ENCODE results near the gene TWIST2.

TWIST2 gene

DNA sequence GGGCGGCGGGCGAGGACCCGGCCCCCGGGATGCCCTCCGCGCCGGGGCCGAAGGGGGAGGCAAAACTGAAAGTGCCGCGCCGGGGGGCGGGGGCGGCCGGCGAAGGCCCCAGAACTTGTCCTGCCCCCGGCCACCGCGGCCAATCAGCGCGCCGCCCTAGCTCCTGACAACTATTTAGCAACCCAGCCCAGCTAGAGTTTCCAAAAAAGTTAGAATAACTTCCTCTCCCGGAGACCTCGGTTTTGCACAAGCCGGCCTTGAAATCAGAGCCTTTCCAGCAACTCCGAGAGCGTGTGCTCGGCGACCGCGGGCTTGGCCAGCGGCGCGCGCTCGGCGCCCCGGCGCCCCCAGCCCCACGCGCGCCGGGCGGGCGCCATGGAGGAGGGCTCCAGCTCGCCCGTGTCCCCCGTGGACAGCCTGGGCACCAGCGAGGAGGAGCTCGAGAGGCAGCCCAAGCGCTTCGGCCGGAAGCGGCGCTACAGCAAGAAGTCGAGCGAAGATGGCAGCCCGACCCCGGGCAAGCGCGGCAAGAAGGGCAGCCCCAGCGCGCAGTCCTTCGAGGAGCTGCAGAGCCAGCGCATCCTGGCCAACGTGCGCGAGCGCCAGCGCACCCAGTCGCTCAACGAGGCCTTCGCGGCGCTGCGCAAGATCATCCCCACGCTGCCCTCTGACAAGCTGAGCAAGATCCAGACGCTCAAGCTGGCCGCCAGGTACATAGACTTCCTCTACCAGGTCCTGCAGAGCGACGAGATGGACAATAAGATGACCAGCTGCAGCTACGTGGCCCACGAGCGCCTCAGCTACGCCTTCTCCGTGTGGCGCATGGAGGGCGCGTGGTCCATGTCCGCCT lies at the start of gene TWIST2:
TSS of gene TWIST2 (plus strand) at position 245 of the 850 bp plus-strand sequence. CDS start at position 376, 131 bp downstream.
- DNase-seq, result no peak

GRCh38 chr2:238801791-238802190 lies 46.1 kb upstream of the TWIST2 start:
- DNase-seq, result no peak

DNA sequence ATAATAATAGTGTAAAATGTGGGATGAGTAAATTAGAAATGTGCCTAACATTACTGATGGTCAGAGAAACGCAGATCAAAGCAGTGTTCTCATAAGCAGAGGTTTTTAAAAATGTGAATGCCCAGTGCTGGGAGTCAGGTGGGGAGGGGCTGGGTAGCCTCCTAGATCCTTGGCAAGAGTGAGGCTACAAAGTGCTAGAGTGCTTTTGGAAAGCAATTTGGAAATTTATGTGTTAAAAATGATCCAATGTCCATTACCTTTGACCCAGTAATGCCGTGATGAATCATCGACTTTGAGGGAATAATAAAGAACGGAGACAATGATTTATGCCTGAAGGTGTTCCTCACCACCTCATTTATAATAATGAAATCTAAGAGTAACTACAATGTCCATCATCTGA lies 44.9 kb upstream of the TWIST2 start:
- DNase-seq, result no peak

GRCh38 chr2:238803996-238804870 lies 43.7 kb upstream of the TWIST2 start:
- no peak for DNase-seq

DNA sequence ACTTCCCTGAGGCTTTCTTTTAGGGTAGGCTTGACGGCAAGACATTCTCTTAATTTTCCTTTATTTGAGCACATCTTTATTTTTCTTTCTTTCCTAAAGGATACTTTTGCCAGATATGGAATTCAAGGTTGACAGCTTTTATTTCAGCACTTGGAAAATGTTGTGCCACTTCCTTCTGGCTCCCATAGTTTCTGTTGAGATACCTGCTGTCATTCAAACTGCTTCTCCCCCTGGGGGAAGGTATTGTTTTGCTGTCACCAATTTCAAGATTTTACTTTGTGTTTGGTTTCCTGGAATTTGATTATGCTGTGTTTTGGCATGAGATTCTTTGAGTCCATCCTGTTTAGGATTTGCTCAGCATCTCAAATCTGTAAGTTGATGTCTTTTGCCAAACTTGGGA lies 39.1 kb upstream of the TWIST2 start:
- no peak for DNase-seq

DNA sequence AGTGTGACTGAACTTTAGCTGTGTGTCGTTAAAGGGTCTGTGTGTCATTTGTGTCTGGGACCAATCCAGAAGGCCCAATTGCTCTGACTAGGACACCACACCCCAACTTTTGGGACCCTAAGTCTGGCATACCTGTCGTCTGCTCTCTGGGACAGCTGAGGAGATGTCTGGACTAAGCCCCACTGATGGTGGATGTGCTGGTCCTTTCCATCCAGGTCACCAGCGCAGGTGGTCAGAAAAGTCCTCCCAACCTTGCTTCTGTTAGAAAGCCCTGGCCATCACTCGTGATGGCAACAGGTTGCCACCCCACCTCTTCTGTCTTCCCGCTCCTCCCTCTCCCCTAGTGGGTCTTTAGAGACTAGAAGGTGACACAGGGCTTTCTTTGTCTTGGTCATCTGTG lies 37.6 kb upstream of the TWIST2 start:
- no peak for DNase-seq

GRCh38 chr2:238811293-238811692 lies 36.6 kb upstream of the TWIST2 start:
- DNase-seq, result no peak

GRCh38 chr2:238811759-238812158 lies 36.1 kb upstream of the TWIST2 start:
- DNase-seq, result no peak

DNA sequence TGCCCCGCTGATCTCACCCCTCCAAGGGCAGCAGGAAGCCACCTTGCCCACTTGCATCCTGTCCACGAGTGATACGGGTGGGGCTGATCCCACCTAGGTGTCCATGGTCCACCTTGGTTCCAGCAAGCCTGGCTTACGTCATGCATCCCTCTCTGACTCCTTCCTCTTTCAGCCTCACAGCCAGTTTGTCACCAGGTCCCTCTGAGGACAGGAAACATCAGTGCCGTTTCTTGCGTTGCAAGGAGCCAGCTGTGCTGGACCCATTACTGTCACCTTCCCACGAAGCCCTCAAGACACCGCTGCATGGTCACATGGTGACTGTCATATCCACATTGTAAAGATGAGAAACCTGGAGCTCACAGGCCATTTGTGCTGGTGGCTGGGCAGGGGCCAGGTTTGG lies 34.8 kb upstream of the TWIST2 start:
- no peak for DNase-seq

DNA sequence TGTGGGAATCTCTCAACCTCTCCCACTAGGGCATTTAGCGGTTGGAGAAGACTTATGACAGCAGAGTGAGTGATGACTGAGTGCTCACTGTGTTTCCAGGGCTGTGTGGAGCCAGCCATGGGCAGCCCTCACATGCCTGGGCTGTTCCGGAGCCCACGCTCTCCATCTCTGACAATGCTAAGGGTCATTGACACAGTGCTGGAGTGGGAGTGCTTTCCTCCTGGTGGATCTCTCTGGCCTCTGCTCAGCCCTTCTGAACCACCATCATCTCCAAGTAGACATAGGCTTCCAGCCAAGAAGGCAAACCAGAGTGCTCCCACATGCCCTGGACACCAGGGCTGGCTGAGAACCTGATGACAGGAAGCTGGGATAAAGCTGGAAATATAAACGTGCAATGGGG lies 33.1 kb upstream of the TWIST2 start:
- DNase-seq, result no peak

- DNase-seq, result no peak
Measured at GRCh38 chr2:238816291-238816690, 31.6 kb upstream of the TWIST2 start.

- no peak for DNase-seq
Measured at GRCh38 chr2:238817382-238817781, 30.5 kb upstream of the TWIST2 start.

- DNase-seq, result no peak
Measured at GRCh38 chr2:238817891-238818290, 30.0 kb upstream of the TWIST2 start.

- no peak for DNase-seq
Measured at GRCh38 chr2:238818561-238818960, 29.3 kb upstream of the TWIST2 start.

GRCh38 chr2:238820197-238820596 lies 27.7 kb upstream of the TWIST2 start:
- no peak for DNase-seq

DNA sequence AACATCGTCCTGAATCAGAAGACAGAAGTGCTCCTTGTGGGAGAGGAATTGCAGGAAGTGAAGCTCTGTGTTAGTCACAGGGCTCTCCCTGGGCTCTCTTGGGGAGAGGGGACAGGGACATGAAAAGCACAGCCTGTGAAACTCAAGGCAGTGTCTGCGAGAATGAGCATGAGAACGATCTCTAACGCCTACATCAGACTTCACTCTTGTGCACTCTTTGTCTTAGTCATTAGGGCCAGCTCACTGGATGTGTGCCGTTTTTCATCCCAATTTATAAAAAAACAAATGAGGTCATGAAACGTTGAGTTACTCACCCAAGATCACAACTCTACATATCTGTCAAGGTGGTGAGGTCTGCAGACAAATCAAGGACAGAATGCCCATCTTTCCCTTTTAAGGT lies 27.0 kb upstream of the TWIST2 start:
- no peak for DNase-seq

DNA sequence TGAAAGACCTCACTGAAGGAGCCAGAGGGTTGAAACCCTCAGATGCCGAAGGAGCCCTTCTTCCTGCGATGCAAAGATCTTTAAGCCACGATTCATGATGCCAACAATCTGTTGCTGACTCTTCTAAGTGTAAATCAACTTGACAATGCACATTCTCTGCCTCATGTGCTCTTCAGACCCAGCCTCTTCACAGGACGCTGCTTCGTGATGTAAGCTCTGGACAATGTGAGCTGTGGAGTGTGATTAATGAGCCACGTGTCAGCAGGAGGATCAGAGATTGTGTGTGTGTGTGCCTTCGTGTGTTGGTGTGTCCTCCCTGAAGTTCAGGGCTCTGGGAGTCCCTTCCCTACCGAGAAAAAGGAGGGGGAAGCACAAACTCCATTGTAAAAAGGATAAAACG lies 26.5 kb upstream of the TWIST2 start:
- DNase-seq, result no peak

DNA sequence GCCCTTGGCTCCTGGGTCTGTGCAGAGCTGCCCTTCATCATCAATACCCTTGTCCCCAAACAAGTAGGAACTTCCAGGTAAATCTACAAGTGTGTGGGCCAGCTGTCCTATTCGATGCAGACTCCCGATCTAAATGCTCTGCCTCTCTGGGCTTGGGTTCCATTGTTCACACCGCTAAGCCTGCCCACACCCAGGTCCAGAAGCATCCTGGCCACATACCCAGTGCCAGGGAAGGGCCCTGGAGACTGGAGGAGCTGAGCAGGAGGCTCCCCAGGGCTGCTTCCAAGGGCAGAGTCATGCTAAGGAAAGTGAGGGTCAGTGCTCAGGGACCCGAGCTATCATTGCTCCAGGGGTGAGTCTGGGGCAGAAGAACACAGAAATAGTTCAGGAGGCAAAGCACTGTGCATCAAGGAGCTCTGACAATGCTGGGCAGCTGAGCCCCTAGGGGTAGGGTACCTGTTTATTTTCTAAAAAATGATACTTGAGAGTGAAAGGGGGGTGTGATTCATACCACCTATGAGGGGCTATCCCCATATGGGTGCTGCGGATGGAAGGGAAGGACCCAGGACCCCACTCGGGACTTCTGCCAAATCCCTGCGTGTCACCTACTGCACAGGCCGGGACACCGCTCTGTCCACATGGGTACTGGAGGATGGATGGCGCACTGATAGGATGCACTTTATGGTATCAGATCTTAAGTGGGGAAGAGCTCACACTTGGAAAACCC lies 25.8 kb upstream of the TWIST2 start:
- no peak for DNase-seq

DNA sequence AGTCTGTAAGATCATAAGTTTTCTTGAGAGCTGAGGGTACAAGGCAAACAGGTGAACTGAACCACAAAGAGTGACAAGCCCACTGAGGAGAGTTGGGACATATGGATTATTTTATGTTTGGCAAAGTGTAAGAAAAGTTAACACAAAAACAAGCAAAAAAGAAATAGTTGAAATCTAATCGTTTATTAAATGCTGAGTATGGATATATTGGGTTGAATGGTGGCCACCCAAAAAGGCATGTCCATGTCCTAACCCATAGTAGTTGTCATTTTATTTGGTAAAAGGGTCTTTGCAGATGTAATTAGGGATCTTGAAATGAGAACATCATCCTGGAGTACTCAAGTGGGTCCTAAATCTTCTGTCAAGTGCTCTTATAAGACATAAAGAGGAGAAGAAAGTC lies 24.9 kb upstream of the TWIST2 start:
- no peak for DNase-seq

GRCh38 chr2:238831177-238831576 lies 16.7 kb upstream of the TWIST2 start:
- DNase-seq, result no peak

DNA sequence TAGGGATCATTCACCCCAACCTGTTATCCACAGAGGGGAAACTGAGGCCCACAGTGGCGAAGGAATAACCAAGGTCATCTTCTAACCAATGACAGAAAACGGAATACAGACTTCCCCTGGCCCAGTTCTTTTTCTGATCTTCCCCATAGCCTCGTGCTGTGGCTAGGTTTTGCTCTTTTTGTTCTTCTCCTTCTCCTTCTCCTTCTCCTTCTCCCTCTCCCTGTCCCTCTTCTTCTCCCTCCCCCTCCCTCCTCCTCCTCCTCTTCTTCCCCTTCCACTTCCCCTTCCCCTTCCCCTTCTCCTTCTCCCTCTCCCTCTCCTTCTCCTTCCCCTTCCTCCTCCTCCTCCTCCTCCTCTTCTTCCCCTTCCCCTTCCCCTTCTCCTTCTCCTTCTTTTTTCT lies 12.9 kb upstream of the TWIST2 start:
- no peak for DNase-seq

- no peak for DNase-seq
Measured at GRCh38 chr2:238835726-238836301, 12.1 kb upstream of the TWIST2 start.

DNA sequence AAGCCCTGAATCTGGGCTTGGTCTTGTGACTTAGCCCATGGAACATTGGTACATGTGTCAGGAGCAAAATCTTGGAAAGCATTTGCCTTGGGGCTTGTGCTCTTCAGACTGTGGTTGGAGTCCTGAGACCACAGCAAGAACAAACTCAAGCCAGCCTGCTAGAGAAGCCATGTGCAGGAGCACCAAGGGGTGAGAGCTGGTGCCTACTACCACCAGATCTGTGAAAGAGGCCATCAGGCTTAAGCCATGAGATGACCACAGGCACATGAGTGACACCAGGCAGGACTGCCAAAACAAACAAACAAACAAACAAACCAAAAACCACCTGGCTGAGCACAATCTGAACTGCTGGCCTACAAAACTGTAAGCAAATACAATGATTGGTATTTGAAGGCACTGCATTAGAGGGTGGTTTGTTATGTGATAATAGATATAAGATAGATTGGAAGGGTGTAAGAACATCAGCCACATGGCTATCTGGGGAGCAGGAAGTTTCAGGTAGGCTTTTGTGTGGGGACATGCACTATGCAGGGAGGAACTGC lies 9.0 kb upstream of the TWIST2 start:
- DNase-seq, result no peak

All from stimulated activated naive CD4-positive, alpha-beta T cell (primary cell).